Caco-2 (cell line): ENCODE data around the gene TTC28. TPM values are rescaled to one million over a fixed set of nuclear protein-coding genes. Genes with fewer than 3 reads are reported as not detected.

Experiments
- BruUV-seq: library from RNA; stranded (reverse); fragments of 400-500 nt; replicated peaks from 2 replicates; lab custom pipeline; 2021; lab: Mats Ljungman, UMichigan
- CTCF ChIA-PET: fragments of 300-600 bp; sonication (Branson Sonifier 250); formaldehyde crosslinking; loops from one replicate; lab custom pipeline; 2022; ENCODE audit warnings: antibody characterized with exemption; lab: Charles Lee
- POLR2A ChIA-PET: fragments of 300-600 bp; sonication (Branson Sonifier 250); formaldehyde crosslinking; loops from one replicate; lab custom pipeline; 2022; ENCODE audit warnings: antibody characterized with exemption; lab: Charles Lee
- DNase-seq, 2 experiments: peaks; one replicate each; pipeline versions ENCODE4 v3.0.0 to v3.0.0-alpha.2; 2020 to 2022
- H3K27me3 ChIP-seq: replicated peaks from 2 replicates; pipeline ENCODE4 v1.6.0; 2011; ENCODE audit warnings: low read length; ENCODE audit not compliant: control insufficient read depth, insufficient read depth
- H3K36me3 ChIP-seq: 2 replicates; pipeline ENCODE4 v1.5.1; 2011; ENCODE audit warnings: low read length; ENCODE audit not compliant: control insufficient read depth, insufficient read depth
- H3K4me1 ChIP-seq: fragments of 250-450 bp; sonication (Bioruptor Pico); 2 replicates; pipeline ENCODE4 v1.5.1; 2020; ENCODE audit warnings: mild to moderate bottlenecking
- H3K4me3 ChIP-seq: 2 replicates; pipeline ENCODE4 v1.5.1; 2011; ENCODE audit warnings: low read depth, mild to moderate bottlenecking, control low read depth, low read length
- H3K9me3 ChIP-seq: fragments of 250-450 bp; sonication (Bioruptor Pico); 2 replicates; pipeline ENCODE4 v1.5.1; 2020; ENCODE audit warnings: mild to moderate bottlenecking, moderate library complexity
- H3K27ac Mint-ChIP-seq: one replicate; pipeline ENCODE4 v1.8.0; 2022; ENCODE audit warnings: mixed read lengths; ENCODE audit not compliant: unreplicated experiment
- H3K27me3 Mint-ChIP-seq: one replicate; pipeline ENCODE4 v1.8.0; 2022; ENCODE audit warnings: mixed read lengths; ENCODE audit not compliant: insufficient read depth, unreplicated experiment
- H3K36me3 Mint-ChIP-seq: one replicate; pipeline ENCODE4 v1.8.0; 2022; ENCODE audit warnings: mild to moderate bottlenecking, mixed read lengths; ENCODE audit not compliant: insufficient read depth, unreplicated experiment
- H3K4me1 Mint-ChIP-seq: one replicate; pipeline ENCODE4 v1.8.0; 2022; ENCODE audit warnings: low read depth, mixed read lengths; ENCODE audit not compliant: unreplicated experiment
- H3K4me3 Mint-ChIP-seq: one replicate; pipeline ENCODE4 v1.8.0; 2022; ENCODE audit warnings: mild to moderate bottlenecking, moderate library complexity, mixed read lengths; ENCODE audit not compliant: unreplicated experiment
- H3K9me3 Mint-ChIP-seq: one replicate; pipeline ENCODE4 v1.8.0; 2022; ENCODE audit warnings: mixed read lengths; ENCODE audit not compliant: unreplicated experiment
- intact Hi-C: fragments of 100-400 bp; cut with micrococcal nuclease; formaldehyde crosslinking; loops from one replicate; pipeline ENCODE4 v1.10.0; 2022; ENCODE audit not compliant: unreplicated experiment
- total RNA-seq: library from RNA; stranded (reverse); gene quantifications from 2 replicates; pipeline ENCODE4 v1.2.3, GENCODE V29; 2022
- TF ChIP-seq, protein P1 (sequence below), 2 experiments: fragments of 200-600 bp in 1 of 2; IDR thresholded peaks; 1 replicate in 1 of 2; 2 replicates in 1 of 2; pipeline versions ENCODE4 v1.5.1 to v1.8.0; 2011 to 2022; ENCODE audit warnings: antibody characterized with exemption in 1 of 2, control low read depth in 1 of 2, inconsistent platforms in 1 of 2, low read depth in 1 of 2, low read length in 1 of 2, mild to moderate bottlenecking in 1 of 2, moderate library complexity in 1 of 2; ENCODE audit not compliant: insufficient read depth in 1 of 2, severe bottlenecking in 1 of 2, unreplicated experiment in 1 of 2

The TTC28 gene
- total RNA-seq, 1 experiment from 2014 or later: 12.0 TPM

GRCh38 chr22:28111501-28112189 lies 568.0 kb downstream of the TTC28 start:
- Histone ChIP-seq H3K36me3 (no peaks in the 10 kb centered on the region), H3K4me1 (no peaks in the 10 kb centered on the region), H3K9me3 (no peaks in the 10 kb centered on the region), H3K4me3 (no peak overlapping the region), H3K27me3 (no peaks in the 10 kb centered on the region; the same call in 1 of the 2 replicates)
- Mint-ChIP-seq H3K27ac (no peak overlapping the region), H3K9me3 (no peaks in the 10 kb centered on the region), H3K27me3 (peaks cover under 1% of the 10 kb centered on the region), H3K4me1 (no peaks in the 10 kb centered on the region), H3K36me3 (no peaks in the 10 kb centered on the region), H3K4me3 (no peak overlapping the region)
- ChIA-PET POLR2A (no interaction called here), CTCF (interaction anchor here (0.7 to 1.3 kb wide), 2 partner anchors 36 to 60 kb away, joined by 3 to 8 read pairs; no protein-coding TSS in a partner anchor)
- intact Hi-C loops: no loop called here
- DNase-seq: no peak
- BruUV-seq: no TSS peak
- TF ChIP-seq, protein P1, sequence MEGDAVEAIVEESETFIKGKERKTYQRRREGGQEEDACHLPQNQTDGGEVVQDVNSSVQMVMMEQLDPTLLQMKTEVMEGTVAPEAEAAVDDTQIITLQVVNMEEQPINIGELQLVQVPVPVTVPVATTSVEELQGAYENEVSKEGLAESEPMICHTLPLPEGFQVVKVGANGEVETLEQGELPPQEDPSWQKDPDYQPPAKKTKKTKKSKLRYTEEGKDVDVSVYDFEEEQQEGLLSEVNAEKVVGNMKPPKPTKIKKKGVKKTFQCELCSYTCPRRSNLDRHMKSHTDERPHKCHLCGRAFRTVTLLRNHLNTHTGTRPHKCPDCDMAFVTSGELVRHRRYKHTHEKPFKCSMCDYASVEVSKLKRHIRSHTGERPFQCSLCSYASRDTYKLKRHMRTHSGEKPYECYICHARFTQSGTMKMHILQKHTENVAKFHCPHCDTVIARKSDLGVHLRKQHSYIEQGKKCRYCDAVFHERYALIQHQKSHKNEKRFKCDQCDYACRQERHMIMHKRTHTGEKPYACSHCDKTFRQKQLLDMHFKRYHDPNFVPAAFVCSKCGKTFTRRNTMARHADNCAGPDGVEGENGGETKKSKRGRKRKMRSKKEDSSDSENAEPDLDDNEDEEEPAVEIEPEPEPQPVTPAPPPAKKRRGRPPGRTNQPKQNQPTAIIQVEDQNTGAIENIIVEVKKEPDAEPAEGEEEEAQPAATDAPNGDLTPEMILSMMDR (IDR thresholded peaks at IDR 0.05; ENCODE audit: insufficient read depth in 1 of 2, low read depth in 1 of 2, low read length in 1 of 2, severe bottlenecking in 1 of 2, unreplicated experiment in 1 of 2): no peak

GRCh38 chr22:28108851-28109250 lies 570.8 kb downstream of the TTC28 start:
- H3K27me3 ChIP-seq: no peaks in the 10 kb centered on the region
- no peaks in the 10 kb centered on the region for H3K4me1 Mint-ChIP-seq
- no peaks in the 10 kb centered on the region for H3K9me3 Mint-ChIP-seq
- no peaks in the 10 kb centered on the region for H3K4me1 ChIP-seq
- H3K4me3 ChIP-seq: no peak overlapping the region
- no peak overlapping the region for H3K27ac Mint-ChIP-seq
- CTCF ChIA-PET: no interaction called here
- TF ChIP-seq, protein P1 (IDR thresholded peaks at IDR 0.05; ENCODE audit: insufficient read depth in 1 of 2, low read depth in 1 of 2, low read length in 1 of 2, severe bottlenecking in 1 of 2, unreplicated experiment in 1 of 2): no peak
- H3K27me3 Mint-ChIP-seq: no peaks in the 10 kb centered on the region
- intact Hi-C loops: no loop called here
- BruUV-seq: no TSS peak
- DNase-seq: no peak
- POLR2A ChIA-PET: no interaction called here
- H3K36me3 ChIP-seq: no peaks in the 10 kb centered on the region
- no peaks in the 10 kb centered on the region for H3K9me3 ChIP-seq
- H3K36me3 Mint-ChIP-seq: no peaks in the 10 kb centered on the region
- H3K4me3 Mint-ChIP-seq: no peak overlapping the region

- H3K4me1 Mint-ChIP-seq: no peaks in the 10 kb centered on the region
- Histone ChIP-seq H3K4me1 (no peaks in the 10 kb centered on the region), H3K36me3 (no peaks in the 10 kb centered on the region), H3K27me3 (no peaks in the 10 kb centered on the region), H3K4me3 (no peak overlapping the region), H3K9me3 (no peaks in the 10 kb centered on the region)
- H3K27ac Mint-ChIP-seq: no peak overlapping the region
- no peak overlapping the region for H3K4me3 Mint-ChIP-seq
- TF ChIP-seq, protein P1 (IDR thresholded peaks at IDR 0.05; ENCODE audit: insufficient read depth in 1 of 2, low read depth in 1 of 2, low read length in 1 of 2, severe bottlenecking in 1 of 2, unreplicated experiment in 1 of 2): no peak
- POLR2A ChIA-PET: no interaction called here
- H3K36me3 Mint-ChIP-seq: no peaks in the 10 kb centered on the region
- H3K9me3 Mint-ChIP-seq: no peaks in the 10 kb centered on the region
- CTCF ChIA-PET: no interaction called here
- intact Hi-C loops: no loop called here
- H3K27me3 Mint-ChIP-seq: no peaks in the 10 kb centered on the region
- BruUV-seq: no TSS peak
- DNase-seq: no peak
These were observed 573.0 kb downstream of the TTC28 start for GRCh38 chr22:28106617-28107016.
